ENCODE measurements around the gene OBP2A.

The OBP2A gene

DNA sequence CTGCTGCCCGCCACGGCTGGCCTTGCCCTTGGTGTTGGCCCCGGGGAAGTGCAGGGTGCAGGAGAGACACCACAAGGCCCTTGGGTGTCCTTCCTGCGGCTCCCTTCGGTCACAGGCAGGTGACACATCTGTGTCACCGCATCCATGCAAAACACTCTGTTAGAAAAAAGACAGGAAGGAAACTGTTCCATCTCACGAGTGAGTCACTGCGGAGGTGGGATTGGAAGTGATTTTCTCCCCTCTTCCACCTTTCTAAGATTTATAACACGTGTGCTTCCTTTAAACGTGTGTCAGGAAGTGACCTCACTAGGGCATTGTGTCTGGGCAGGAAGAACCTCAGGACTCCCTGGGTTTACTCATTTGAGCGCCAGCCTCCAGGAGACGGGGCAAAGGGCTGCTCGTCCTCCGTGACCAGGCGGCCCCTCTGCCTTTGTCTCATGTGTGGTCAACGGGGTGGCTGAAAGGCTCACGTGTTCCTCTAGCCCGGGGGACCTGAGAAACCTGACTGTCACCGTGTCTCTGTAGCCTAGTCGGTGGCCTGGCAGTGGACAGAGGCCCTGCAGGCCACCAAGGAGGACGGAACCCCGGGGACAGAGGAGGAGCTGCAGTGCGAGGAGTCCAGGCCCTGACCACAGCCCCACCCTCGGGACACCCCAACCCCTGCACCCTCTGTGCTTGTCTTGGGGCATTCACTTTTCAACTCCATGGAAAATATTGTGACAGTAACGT is 29.6 kb upstream of the OBP2A start:
- no peak for DNase-seq
- TF ChIP-seq GATA1 (IDR thresholded peaks at IDR 0.05; ENCODE audit: low read depth, low read length) (no peak), POLR2A (IDR thresholded peaks at IDR 0.05; ENCODE audit: low read length) (no peak)

DNA sequence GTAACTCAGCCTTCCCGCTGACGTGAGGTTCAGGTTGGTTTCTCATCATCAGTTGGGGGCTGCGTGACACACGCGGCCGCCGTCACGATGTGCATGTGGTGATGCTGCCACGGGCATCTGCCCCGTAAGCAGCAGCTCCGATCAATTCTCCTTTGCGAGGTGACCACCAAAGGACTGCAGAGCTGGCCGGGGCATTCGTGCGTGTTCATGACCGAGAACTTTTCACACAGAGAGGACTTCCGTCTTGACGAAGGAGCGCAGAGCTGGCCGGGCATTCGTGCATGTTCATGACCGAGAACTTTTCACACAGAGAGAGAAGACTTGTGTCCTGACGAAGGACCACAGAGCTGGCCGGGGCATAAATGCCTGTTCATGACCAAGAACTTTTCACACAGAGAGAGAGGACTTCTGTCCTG is 28.5 kb upstream of the OBP2A start:
- no peak for DNase-seq
- no peak for TF ChIP-seq GATA1 (IDR thresholded peaks at IDR 0.05; ENCODE audit: low read depth, low read length)
- TF ChIP-seq POLR2A (IDR thresholded peaks at IDR 0.05; ENCODE audit: low read length), result no peak

DNA sequence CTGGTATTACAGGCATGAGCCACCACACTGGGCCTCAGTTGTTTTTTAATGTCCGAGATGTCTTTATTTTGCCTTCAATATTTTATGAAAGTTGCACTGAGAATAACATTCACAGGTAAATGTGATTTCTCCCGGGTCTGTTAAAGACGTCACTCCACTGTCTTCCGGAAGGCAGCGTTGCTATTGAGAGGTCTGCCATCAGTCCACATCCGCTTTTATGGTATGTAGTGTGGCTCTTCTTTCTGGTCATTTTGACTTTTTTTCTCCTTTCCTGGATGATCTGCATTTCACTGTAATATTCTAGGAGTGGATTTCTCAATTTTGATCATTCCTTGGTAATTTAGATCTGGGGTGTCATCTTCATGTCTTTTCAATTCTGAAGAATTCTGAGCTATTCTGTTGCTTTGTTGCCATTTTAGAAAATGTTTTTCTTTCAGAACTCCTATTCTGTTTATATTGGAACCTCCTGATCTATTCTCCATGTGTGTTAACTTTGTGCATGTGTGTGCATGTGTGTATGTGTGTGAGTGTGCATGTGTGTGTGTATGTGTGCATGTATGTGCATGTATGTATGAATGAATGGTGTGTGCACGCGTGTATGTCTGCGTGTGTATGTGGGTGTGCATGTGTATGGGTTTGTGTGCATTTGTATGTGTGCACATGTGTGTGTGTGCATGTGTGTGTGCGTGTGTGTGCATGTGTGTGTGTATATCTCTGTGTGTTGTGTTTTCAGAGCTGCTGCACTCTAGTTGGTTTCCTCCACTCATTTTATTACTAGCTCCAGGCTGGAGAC is 26.6 kb upstream of the OBP2A start:
- no peak for DNase-seq
- TF ChIP-seq POLR2A (IDR thresholded peaks at IDR 0.05; ENCODE audit: low read length), result no peak

DNA sequence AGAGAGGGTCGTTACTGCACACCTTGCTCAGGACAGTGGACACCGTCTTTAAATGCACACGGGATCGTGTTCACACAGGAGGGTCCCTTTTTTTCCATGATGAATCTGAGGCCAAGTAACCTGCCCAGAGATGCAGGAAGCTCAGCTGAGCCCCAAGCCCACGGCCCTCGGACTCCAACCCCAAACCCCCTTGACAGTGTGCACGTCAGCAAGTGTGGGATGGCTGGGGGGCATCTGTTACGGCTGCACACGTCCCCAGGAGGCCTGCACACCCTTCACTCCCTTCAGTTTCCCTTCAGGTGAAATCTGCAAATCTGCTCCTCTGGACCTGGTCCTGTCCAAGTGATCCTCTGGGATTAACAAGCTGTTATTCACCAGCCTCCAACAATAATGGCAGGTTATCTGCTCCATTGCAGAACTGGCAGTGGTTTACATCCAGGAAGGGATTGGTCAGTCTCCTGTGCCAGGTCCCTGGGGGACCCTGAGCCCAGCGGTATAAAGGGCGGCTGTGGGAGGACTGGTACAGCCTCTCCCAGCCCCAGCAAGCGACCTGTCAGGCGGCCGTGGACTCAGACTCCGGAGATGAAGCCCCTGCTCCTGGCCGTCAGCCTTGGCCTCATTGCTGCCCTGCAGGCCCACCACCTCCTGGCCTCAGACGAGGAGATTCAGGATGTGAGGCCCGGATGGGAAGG is 24.9 kb upstream of the OBP2A start, which contains the start of gene LCN1:
TSS of gene LCN1 (plus strand) at position 525 of the 692 bp plus-strand sequence. CDS start at position 583, 58 bp downstream.
- DNase-seq, result no peak
- TF ChIP-seq POLR2A (IDR thresholded peaks at IDR 0.05; ENCODE audit: low read length), result no peak
- TF ChIP-seq GATA1 (IDR thresholded peaks at IDR 0.05; ENCODE audit: low read depth, low read length), result no peak

DNA sequence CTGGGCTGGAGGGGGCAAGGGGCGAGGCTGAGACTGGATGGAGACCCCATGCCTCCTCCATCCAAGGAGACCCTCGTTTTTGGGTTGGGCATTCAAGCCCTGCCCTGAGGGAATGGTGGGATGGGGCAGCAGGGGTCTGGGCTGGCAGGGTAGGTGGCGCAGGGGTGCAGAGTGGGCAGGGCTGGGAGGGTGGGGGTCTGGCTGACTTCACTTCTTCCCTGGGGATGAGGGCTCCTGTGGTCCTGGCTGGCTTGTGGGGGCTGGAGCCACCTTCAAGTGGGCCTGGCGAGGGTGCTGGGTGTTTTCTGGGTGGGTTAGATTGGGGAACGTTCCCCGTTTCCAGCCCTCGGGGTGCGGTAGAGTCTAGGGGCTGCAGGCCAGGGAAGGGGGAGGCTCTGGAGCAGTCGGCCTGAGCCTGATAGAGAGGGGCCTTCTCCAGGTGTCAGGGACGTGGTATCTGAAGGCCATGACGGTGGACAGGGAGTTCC is 24.3 kb upstream of the OBP2A start:
- no peak for DNase-seq
- no peak for TF ChIP-seq POLR2A (IDR thresholded peaks at IDR 0.05; ENCODE audit: low read length)
- no peak for TF ChIP-seq GATA1 (IDR thresholded peaks at IDR 0.05; ENCODE audit: low read depth, low read length)

DNA sequence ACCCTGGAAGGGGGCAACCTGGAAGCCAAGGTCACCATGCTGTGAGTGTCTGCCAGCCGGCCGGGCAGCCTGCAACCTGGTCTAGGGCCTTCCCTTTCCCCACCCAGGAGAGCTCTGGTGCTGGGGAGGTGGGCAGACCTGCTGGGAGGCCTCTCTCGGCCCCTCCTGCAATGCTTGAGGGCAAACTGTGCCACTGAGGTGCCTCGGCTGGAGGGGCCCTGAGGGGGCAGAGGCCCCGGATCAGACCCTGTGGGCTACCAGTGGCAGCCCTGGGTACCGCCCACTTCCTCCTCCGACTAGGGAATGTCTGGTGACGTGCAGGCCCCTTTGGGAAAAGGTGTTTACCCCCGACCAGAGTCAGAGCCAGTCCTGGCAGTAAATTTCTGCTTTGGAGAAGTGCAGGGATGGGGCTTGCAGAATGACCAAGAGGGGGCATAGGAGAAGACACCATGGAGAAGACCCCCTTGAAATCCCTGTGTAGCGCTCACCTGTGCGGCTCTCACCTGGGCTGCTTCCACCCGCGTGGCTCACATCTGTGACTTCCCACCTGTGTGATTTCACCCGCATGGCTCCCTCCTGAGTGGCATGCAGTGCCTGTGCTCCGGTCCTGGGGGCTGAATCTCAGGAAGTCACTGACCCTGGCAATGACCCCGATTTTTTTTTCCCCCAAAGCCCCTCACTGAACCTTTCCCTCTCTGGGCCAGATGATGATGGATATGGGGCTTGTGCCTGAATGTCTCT is 23.6 kb upstream of the OBP2A start:
- no peak for TF ChIP-seq POLR2A (IDR thresholded peaks at IDR 0.05; ENCODE audit: low read length)
- no peak for TF ChIP-seq GATA1 (IDR thresholded peaks at IDR 0.05; ENCODE audit: low read depth, low read length)
- no peak for DNase-seq

DNA sequence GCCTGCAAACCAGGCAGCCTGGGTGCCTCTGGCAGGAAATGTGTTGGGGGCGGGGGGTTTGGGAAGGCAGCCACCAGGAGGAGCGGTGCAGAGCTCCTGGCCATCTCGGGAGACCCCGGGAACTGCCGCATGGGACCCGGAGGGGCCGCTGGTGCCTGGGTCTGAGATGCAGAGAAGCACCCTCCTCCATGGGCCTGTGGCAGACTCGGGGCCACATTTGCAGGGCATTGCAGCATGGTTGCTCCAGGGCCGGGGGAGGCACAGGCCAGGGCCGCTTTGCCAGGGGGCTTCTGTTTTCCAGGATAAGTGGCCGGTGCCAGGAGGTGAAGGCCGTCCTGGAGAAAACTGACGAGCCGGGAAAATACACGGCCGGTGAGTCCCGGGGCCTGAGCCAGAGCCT is 23.0 kb upstream of the OBP2A start:
- TF ChIP-seq GATA1 (IDR thresholded peaks at IDR 0.05; ENCODE audit: low read depth, low read length) (no peak), POLR2A (IDR thresholded peaks at IDR 0.05; ENCODE audit: low read length) (no peak)
- no peak for DNase-seq

DNA sequence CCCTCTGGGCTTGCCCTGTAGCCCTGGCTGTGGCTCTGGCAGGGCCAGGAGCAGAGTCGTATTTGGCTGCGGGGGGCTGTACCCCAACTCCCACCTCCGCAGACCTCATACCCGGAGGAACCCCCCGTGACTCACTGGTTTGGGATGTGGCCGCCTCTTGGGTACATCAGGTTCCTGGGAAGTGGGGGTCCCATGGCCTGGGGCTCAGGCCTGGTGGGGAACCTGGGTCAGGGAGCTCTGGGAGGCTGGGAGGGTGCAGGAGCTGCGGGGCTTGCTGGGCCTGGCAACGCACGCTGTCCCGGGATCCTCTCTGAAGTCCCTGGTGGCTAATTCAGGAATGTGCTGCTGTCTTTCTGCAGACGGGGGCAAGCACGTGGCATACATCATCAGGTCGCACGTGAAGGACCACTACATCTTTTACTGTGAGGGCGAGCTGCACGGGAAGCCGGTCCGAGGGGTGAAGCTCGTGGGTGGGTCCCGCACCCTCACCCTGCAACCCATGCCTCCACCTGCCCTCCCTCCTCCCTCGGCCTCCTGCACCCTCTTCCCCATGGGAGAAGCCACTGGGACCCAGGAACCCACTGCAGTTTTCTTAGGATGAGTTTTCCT is 22.3 kb upstream of the OBP2A start:
- no peak for DNase-seq

DNA sequence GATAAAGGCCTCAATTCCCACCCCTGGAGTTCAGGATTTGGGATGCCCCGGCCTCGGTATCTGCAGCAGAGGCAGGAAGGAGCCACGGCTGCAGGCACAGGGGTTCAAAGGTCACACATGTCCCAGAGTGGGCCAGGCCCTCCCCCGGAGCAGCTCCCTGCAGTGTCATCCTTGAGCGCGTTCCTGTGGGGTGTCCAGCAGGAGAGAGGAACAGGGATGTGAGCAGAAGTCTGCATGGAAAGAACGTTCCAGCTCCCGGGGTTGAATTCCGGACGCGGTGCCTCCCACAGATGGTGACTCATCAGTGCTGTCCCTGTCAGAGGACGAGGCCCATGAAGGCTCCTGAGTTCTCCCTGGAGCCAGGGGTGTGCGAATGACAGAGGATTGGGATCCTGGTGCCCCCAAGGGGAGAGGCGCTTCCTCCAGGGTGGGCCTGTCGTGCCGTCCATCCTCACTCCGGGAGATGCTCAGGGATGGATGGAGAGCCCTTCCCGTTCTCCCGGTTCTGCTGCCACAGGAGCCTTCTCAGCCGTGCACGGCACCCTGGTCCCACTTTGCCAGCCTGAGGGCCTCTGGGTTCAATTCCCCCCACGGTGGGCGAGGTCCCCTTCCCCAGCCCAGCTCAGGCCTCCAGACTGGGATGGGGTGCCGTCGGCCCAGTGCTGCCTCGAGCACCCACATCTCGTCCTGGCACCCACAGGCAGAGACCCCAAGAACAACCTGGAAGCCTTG is 21.6 kb upstream of the OBP2A start:
- no peak for DNase-seq
- TF ChIP-seq GATA1 (IDR thresholded peaks at IDR 0.05; ENCODE audit: low read depth, low read length) (no peak), POLR2A (IDR thresholded peaks at IDR 0.05; ENCODE audit: low read length) (no peak)

More for the DNA sequence above, 22.3 kb upstream of the OBP2A start:
- no peak for TF ChIP-seq POLR2A (IDR thresholded peaks at IDR 0.05; ENCODE audit: low read length)
- TF ChIP-seq GATA1 (IDR thresholded peaks at IDR 0.05; ENCODE audit: low read depth, low read length), result no peak

DNA sequence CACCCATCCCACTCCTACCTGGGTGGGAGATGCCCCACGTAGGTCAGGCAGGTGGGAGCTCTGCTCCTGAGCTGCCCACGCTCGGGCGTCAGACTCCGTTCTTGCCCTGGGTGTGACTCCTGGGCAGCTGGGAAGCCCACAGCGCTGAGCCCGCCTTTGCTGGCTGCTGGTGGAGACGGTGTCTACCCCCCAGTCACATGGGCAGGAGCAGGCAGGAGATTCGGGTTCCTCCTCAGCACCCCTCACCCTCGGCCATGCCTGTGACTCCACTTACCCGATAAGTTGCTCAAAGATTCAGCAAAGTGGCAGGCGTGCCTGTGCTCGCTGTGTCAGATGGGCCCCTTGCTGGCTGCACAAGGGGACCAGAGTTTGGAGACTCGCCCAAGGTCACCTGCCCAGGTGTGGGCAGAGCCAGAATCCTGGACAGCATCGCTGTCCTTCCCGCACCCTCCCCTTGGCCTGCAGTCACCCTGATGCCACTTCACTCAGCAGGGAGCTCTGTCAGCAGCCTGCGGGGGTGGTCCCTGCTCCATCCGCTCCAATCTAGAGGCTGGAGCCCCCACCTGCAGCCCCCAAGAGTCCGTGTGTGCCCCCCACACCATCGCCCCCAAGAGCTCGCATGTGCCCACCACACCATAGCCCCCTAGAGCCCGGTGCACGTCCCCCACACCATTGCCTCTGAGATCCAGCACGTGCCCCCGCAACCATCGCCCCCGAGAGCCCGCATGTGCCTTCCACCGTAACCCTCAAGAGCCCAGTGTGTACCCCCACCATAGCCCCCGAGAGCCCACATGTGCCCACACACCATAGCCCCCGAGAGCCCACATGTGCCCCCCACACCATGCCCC is 20.5 kb upstream of the OBP2A start:
- no peak for DNase-seq
- no peak for TF ChIP-seq POLR2A (IDR thresholded peaks at IDR 0.05; ENCODE audit: low read length)
- TF ChIP-seq GATA1 (IDR thresholded peaks at IDR 0.05; ENCODE audit: low read depth, low read length), result no peak

DNA sequence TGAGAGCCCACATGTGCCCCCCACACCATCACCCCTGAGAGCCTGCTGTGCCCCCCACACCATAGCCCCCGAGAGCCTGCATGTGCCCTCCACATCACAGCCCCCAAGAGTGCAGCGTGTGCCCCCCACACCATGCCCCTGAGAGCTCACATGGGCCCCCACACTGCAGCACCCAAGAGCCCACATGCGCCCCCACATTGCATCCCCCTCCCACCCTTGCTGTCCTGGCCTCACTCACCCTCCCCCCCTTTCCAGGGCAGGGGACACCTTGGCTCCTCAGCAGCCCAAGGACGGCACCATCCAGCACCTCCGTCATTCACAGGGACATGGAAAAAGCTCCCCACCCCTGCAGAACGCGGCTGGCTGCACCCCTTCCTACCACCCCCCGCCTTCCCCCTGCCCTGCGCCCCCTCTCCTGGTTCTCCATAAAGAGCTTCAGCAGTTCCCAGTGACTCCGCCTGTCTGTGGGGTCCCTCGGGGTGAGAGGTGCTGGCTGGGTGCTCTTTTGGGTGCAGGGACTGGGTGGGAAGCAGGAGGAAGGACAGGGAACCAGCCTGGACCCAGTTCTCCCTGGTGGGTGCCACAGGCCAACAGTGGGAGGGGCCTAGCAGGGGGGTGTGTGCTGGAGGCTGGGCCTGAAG is 19.7 kb upstream of the OBP2A start:
- TF ChIP-seq GATA1 (IDR thresholded peaks at IDR 0.05; ENCODE audit: low read depth, low read length), result no peak
- TF ChIP-seq POLR2A (IDR thresholded peaks at IDR 0.05; ENCODE audit: low read length), result no peak
- DNase-seq, result no peak

Measured in erythroblast (primary cell).